Iris pigment epithelial cell (primary cell): ENCODE results near the gene SLC22A15.
"Not testable (repeated sequence)": the region's sequence is repeated elsewhere in the genome, so short reads cannot be mapped to it uniquely, and the experiment has no call there.

Source experiments
- DNase-seq: peaks from one replicate; pipeline ENCODE4 v3.0.0-alpha.2; 2011; ENCODE audit warnings: low read depth

Gene SLC22A15

DNA sequence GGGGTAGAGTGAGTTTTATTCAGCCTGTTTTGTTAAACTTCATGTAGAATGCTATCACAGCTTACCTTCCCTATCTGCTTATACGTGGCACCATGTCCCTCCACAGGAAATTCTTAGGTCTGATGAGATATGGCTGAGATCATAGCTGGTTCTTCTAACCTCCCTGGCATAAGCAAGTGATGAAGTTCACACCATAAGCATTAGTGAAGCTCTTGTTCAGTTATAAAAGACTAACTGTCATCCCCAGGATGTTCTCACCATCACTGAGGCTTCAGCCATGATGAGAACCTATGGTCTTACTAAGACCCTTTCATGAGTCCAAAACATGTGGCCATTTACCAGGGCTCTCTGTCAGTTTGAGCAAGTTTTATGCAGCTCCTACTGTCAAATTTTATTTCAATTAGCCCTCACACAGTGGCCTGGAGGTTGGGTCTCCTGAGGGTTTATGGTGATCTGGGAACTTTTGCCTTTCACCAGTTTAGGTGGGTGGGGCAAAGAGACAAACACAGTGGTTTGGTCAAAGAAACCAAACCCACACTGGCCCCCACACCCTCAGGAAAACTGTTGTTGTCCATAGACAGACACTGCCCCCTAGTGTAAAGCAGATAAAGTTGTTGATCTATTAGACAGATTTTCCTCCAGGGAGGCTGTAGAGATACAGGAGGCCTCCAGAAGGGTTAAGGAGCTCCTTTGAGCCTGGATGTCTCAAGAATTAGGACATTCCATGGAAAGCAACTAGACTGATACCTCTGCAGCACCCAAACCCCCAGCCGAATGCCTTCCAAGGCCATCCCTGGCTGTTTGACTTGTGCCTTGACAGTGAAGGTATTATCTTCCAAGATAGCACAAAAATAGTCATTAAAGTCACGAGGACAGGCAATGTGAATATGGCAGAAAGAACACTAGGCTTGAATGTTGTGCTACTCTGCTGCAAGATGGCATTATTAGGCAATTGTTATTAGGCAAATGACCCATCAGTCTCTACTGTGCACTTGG is 5.0 kb downstream of the SLC22A15 start:
- peak; percentile 51 for DNase-seq

DNA sequence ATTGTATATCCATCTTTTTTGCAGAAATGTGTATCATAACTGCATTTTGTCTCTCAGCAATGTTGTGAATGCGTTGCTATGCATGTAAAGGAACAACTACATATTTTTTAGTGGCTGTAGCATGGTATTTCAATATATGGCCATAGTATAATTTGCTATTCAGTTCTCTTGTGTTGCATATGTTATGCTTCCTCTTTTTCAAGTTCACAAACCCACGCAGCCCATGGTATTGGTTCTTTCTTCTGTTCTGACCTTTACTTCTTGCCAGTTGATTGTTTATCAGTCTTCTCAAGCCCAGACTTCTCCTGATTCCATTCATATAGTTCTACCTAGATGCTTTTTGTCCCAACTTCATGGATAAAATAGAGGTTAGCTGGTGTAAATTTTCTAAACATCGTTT is 6.1 kb downstream of the SLC22A15 start:
- no peak for DNase-seq

DNA sequence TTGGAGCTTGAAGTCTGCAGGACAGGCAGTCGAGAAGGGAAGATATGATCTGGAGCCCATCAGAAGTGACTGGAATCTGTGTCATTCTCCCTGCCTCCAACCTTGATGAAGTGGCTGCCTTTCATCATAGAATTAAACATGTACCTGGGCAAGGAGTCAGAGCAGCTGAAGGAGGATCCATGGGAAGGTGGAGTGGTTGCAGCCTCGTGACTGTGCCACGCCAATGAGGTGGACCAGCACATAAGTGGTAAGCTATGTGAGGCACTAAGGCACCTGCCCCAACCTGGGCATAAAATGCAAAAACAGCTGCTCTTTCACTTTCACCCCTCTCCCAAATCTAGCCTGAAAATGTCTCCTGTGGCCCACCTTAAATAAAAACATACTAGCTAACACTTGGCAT is 7.3 kb downstream of the SLC22A15 start:
- DNase-seq = no peak

DNA sequence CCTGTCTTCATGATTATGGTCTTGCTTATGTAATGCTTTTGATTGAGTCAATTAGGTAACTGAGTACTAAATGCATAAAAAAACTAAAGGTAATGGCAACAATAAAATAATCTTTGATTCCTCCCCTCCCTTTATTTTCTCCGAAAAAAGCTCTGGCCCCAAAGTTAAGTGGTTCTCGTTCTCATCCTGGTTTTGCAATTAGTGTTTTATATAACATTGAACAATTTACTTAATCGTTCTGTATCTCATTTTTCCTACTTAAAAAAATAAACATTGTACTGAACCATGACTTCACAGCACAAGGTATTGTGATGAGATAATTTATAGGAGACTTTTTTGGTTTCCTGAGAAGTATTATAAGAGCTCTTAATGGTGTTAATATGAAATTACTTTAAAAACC is 11.3 kb downstream of the SLC22A15 start:
- DNase-seq = no peak

DNA sequence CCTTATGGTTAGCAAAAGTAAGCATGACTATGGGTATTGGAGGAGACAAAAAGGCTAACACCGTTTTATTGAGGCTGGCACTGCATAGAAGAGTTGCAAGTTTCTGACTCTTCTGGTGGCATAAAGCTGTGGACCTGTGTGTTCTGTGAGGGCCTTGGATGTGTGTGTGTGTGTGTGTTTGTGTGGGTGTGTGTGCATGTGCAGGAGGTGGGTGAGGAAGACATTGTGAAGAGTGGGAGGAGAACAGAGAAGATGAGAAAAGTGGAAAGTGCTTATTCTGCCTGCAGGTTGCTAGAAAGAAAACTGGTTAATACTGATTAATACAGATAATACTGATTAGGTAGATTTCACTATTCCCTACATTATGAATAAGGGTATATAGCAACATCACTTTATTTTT is 12.6 kb downstream of the SLC22A15 start:
- DNase-seq = no peak

DNA sequence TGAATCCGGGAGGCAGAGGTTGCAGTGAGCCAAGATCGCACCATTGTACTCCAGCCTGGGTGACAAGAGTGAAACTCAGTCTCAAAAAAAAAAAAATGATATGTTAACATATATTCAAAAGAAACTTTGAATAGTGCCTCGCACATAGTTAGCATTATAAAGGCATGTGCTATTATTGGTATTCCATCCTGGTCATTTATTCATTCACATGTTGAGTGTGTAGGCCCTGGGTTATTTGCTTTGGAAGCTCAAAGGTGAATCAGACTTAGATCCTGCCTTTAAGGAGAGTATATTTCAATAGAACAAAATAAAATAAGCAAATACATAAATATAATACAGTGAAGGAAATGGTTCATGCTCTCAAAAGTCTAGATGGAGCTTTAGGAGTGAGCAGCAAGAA is 13.4 kb downstream of the SLC22A15 start:
- DNase-seq = no peak

DNA sequence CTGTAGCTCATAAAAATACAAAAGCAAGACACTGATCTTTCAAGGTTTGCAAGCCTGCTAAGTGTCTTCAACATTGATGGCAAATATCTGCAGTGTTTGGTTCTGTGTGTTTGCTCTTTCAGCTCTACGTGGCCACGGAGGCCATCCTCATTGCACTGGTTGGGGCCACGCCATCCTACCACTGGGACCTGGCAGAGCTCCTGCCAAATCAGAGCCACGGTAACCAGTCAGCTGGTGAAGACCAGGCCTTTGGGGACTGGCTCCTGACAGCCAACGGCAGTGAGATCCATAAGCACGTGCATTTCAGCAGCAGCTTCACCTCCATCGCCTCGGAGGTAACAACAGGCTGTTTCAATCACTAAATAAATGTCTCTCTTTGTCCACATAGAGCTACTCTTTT is 15.6 kb downstream of the SLC22A15 start:
- DNase-seq = no peak

DNA sequence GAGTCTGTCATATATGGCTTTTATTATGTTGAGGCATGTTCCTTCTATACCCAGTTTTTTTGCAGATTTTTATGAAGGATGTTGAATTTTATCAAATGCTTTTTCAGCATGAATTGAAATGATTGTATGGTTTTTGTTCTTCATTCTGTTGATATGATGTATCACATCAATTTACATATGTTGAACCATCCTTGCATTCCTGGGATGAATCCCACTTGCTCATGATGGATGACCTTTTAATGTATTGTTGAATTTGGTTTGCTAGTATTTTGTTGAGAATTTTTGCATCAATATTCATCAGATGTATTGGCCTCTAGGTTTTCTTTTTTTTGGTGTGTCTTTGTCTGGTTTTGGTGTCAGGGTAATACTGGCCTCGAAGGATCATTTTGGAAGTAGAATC is 21.6 kb downstream of the SLC22A15 start:
- DNase-seq = not testable (repeated sequence)

DNA sequence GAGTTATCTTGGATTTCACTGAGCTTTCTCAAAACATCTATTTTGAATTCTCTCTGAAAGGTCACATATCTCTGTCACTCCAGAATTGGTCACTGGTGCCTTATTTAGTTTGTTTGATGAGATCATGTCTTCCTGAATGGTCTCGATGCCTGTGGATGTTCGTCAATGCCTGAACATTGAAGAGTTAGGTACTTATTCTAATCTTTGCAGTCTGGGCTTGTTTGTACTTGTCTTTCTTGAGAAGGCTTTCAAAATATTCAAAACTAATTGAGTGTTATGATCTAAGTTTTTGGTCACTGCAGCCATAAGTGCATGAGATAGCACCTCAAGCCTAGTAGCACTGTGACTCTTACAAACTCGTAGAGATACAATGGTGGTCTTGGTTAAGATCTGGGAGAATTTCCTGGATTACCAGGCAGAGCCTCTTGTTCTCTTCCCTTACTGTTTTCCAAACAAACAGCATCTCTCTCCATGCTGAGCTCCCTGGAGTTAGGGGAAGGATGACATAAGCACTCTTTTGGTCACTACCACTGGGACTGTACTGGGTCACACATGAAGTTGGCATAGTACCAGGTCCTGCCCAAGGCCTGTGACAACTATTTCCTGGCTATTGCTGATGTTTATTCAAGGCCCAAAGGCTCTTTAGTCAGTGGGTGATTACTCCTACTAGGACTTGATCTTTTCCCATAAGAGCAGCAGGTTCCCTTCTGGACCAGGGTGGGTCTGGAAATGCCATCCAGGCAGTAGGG is 25.6 kb downstream of the SLC22A15 start:
- no peak for DNase-seq

DNA sequence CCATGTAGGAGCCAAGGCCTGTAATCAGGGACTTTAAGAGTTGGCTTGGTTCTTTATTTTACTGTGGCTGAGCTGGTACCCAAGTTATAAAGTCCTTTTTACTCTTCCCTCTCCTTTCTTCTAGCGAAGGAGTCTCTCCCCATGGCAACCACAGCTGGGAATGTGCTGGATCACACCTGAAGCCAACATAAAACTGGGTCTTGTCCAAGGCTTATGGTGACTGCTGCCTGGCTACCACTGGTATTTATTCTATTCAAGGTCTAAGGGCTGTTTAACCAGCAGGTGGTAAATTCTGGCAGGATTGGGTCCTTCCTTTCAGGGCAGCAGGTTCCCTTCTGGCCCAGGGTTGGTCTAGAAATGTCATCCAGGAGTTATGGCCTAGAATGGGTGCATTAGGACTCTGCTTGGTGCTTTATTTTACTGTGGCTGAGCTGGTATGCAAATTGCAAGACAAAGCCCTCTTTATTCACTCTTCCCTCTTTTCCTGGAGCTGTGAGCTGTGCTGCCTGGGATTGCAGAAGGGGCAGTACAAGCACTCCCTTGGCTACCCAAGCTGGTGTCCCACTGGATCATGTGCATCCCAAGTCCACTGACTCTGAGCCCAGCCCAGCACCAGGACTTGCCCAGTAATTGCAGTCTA is 26.6 kb downstream of the SLC22A15 start:
- DNase-seq = no peak

DNA sequence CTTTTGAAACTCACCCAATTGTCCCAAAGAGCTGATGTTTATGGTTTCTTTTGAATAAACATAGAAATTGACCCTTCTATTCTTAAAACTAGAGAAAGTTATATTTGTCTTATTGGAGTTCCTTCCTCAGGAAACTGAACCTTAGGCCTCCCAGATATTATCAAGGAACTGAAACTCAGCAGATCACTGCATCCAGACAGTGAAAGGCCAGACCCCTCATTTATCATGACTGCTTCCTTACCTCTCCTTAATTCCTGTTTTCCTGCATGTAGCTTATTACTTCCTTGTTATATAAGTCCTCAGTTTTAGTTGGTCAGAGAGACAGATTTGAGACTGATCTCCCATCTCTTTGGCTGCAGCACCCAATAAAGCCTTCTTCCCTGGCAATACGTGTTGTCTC is 27.5 kb downstream of the SLC22A15 start:
- DNase-seq = no peak

DNA sequence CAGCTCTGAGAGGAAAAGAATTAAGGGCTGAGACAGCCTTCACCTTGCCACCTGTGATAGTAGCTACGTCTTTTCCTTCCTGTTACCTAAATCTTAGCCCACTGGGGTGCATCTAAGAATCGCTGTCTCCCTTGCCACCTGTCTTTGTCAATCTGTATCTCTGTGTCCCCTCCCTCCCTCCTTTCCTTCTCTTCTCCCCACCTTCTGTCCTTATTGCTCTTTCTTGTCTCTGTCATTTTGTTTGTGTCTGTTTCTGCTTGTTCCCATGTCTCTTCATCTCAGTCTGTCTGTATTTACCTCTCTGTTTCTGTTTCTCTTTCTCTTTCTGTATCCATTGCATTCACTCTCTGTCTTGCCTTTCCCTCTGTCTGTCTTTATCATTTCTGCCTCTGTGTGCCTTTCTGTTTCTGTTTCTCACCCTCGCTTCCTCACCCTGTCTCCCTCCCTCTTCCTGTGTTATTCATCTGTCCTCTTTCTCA is 30.2 kb downstream of the SLC22A15 start:
- no peak for DNase-seq

DNA sequence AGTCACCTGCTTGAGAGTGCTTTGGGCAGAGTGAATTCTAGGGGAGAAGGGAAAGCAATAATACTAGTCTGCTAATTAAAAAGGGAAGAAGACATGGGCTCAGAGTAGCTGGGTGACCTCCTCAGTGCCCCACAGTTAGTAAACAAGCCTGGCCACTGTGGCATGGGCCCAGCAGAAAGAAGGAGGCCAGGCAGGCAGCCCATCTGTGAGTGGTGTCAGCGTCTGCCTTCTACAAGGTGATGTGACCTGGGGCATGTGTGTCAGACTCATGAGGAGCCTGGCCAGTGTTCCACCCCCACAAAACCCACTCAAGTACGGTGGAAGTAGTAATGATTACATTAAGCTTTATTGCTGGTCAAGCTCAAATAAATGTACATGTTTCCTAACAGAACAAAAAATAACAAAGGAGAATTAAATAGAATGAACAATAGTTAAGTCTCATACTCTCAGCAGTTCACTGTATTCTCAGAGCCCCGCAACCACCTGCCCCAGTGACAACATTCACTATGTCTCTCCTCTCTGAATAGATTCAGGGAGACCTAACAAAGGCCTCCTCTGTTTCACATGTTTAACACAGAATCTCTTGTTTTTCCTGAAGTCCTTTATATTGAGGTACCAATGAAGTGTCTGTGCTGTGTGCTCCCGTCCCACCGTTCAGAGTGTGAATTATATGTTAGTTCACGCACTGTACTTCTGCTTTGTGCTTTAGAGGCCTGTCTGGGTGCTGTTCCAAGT is 32.5 kb downstream of the SLC22A15 start:
- no peak for DNase-seq

DNA sequence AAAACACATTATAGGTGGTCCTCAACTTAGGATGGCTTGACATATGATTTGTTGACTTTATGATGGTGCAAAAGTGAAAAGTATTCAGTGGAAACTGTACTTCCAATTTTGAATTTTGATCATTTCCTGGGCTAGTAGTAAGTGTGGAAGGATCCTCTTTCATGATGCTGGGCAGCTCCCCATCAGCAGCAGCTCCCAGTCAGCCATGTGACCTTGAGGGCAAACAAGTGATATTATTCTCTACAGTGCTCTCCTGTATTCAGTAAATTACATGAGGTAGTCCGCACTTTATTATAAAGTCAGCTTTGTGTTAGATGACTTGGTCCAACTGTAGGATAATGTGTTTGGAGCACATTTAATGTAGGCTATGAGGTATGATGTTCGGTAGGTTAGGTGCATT is 36.4 kb downstream of the SLC22A15 start:
- DNase-seq = no peak

DNA sequence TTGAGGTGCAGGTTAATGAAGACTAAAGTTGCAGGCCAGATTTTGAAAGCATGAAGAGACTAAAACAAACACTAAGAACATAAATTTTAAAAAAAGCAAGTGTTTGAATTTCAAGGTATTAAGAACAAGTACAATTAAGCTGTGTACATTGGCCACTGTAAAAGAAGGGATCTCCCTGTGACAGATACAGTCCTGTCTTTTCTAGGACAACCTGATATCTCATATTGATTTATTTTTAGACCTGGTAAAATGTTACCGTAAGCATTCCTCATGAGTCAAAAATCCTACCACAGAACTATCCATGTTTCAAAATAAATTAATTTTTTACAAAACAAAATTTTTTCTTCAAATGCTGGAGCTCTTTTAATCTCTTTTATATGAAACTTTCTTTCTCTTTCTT is 39.4 kb downstream of the SLC22A15 start:
- DNase-seq = no peak

DNA sequence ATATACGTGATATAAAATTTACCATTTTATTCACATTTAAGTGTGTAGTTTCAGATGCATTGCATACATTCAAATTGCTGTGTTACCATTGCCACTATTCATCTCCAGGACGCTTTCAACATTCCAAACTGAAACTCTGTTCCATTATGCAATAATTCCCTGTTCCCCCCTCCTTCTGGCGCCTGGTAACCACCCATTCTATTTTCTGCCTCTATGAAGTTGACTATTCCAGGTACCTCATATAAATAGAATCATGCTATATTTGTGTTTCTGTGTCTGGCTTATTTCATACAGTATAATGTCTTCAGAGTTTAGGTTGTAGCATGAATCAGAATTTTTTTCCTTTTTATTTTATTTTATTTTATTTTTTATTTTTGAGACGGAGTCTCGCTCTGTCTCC is 41.7 kb downstream of the SLC22A15 start:
- DNase-seq = no peak

DNA sequence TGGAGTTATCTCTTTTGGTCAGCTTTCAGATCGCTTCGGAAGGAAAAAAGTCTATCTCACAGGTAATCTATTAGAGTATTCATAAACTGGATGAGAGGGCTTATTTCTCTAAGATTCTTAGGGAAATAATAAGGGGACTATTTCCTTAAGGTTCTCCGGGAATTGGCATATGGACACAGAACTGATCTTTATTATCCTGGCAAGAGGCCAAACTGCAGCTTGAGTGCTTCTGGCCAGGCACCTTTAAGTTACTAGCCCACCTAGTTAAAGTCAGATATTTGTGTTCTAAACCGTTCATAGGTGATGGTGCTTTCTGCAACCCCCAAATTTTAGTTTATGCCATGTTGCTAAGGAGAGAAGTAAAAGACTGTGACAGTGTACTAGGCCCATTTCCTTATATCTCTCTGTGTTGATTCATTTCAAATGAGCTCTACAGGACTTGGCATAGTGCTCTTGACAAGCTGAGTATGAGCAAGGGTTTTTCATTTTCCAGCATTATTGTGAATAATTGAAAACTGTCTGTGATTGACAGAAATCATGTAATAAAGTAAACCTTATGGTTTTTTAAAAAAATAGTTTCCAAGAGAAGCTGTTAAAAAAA is 43.4 kb downstream of the SLC22A15 start:
- no peak for DNase-seq

DNA sequence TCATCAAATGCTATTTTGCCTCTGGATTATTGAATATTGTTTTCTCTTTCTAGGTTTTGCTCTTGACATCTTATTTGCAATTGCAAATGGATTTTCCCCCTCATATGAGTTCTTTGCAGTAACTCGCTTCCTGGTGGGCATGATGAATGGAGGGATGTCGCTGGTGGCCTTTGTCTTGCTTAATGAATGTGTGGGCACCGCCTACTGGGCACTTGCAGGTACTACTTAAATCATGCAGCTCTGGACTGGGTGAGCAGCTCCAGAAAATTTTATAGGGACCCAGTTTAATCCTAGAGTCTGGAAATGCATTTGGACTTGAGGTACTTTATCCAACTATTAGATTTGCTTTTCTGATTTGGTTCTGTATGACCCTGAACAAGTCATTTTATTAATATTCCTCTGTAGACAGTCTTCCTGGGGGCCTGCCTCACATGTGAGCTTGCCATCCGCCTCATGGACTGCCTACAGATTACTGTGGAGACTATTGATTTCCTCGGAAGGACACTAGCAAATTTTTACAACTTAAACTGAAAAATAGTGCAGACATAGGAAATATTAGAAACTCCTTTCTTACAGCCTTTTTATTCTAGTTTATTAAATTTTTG is 44.5 kb downstream of the SLC22A15 start:
- peak; percentile 65 for DNase-seq

DNA sequence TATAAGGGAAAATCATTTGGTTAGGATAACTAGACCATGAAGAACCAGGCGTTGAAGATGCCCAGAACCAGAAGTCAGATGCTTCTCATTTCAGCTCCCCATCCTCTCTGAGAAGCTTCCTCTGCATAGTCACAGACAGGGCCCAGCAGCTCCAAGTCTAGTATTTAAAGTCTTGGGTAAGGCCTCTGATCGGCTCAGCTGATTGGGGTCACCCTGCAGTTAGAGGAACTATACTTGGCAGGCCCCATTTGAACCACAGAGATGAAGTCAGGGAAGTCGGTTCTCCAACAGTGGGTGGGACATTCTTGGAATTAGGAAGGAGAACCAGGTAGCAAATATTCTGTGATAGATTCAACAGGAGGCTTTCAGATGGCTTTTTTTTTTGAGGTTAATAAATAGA is 48.3 kb downstream of the SLC22A15 start:
- no peak for DNase-seq

DNA sequence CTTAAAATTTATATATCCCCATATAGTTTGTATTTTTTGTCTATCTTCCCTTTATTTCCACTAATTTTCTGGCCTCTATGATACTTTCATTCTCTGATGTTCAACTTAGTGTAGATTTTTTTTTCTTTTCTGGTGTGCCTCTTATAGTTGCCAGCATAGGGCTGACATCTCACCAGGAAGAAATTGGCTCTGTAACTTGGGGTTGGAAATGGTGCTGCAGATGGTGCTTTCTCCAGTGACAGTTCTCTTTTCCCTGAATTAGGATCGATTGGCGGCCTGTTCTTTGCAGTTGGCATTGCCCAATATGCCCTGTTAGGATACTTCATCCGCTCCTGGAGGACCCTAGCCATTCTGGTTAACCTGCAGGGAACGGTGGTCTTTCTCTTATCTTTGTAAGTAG is 50.3 kb downstream of the SLC22A15 start:
- no peak for DNase-seq

DNA sequence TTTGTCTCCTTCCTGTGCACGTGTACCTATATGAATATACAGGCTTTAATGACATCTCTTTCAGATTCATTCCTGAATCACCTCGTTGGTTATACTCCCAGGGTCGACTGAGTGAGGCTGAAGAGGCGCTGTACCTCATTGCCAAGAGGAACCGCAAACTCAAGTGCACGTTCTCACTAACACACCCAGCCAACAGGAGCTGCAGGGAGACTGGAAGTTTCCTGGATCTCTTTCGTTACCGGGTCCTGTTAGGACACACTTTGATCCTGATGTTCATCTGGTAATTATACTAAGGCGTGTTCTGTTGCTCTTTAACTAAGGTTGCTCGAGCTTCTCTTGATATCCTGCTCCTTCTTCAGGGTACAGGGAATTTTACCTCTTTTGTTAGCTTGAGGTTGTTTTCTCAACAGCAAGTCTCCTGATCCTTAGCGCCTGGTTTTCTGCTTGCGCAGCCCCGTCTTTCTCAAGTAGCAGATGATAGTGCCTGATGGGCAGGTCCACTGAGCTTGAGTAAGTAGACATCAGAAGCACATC is 55.1 kb downstream of the SLC22A15 start:
- no peak for DNase-seq
